HepG2 (cell line): ENCODE measurements around the gene CHPF. TPM values are rescaled to one million over a fixed set of nuclear protein-coding genes. Genes with fewer than 3 reads are reported as not detected.

Experiments
- AKNA ChIP-seq: sonication (generic); formaldehyde crosslinking; IDR thresholded peaks from 2 replicates; pipeline ENCODE4 v1.4.0; 2020; ENCODE audit warnings: missing genetic modification reagents, borderline replicate concordance
- ATF3 ChIP-seq: sonication (generic); formaldehyde crosslinking; IDR thresholded peaks from 2 replicates; pipeline ENCODE4 v1.4.0; 2020; ENCODE audit warnings: missing genetic modification reagents
- DR1 ChIP-seq: sonication (generic); formaldehyde crosslinking; IDR thresholded peaks from 2 replicates; pipeline ENCODE4 v1.8.0; 2021; ENCODE audit warnings: mild to moderate bottlenecking, missing genetic modification reagents, inconsistent platforms
- KIAA2018 ChIP-seq: sonication (generic); formaldehyde crosslinking; IDR thresholded peaks from 2 replicates; pipeline ENCODE4 v1.5.0; 2020; ENCODE audit warnings: mild to moderate bottlenecking, missing genetic modification reagents, borderline replicate concordance
- MAF1 ChIP-seq: sonication (generic); formaldehyde crosslinking; IDR thresholded peaks from 2 replicates; pipeline ENCODE4 v1.5.0; 2020; ENCODE audit warnings: missing genetic modification reagents, borderline replicate concordance
- MAX ChIP-seq: IDR thresholded peaks from 2 replicates; pipeline ENCODE4 v1.6.1; 2012; ENCODE audit warnings: inconsistent platforms
- MED1 ChIP-seq: sonication (generic); formaldehyde crosslinking; IDR thresholded peaks from 2 replicates; pipeline ENCODE4 v1.4.0; 2020; ENCODE audit warnings: missing genetic modification reagents
- TCF7L2 ChIP-seq: IDR thresholded peaks from 2 replicates; pipeline ENCODE4 v1.6.1; 2011; ENCODE audit warnings: mild to moderate bottlenecking, low read depth, low read length, moderate library complexity
- ZNF33A ChIP-seq: sonication (generic); formaldehyde crosslinking; IDR thresholded peaks from 2 replicates; pipeline ENCODE4 v1.5.1; 2020; ENCODE audit warnings: missing genetic modification reagents, mild to moderate bottlenecking, moderate library complexity, borderline replicate concordance
- ZNF510 ChIP-seq: sonication (generic); formaldehyde crosslinking; IDR thresholded peaks from 2 replicates; pipeline ENCODE4 v1.4.0; 2020; ENCODE audit warnings: low read depth, mild to moderate bottlenecking, missing genetic modification reagents
- ZNF549 ChIP-seq: sonication (generic); formaldehyde crosslinking; IDR thresholded peaks from 2 replicates; pipeline ENCODE4 v1.5.0; 2020; ENCODE audit warnings: missing genetic modification reagents
- ZNF790 ChIP-seq: sonication (generic); formaldehyde crosslinking; IDR thresholded peaks from 2 replicates; pipeline ENCODE4 v1.8.0; 2022; ENCODE audit warnings: missing genetic modification reagents, mild to moderate bottlenecking, borderline replicate concordance
- ZNF879 ChIP-seq: sonication (generic); formaldehyde crosslinking; IDR thresholded peaks from 2 replicates; pipeline ENCODE4 v1.8.1; 2023; ENCODE audit warnings: missing genetic modification reagents
- ZSCAN9 ChIP-seq: IDR thresholded peaks from 2 replicates; pipeline ENCODE4 v1.6.1; 2016; ENCODE audit warnings: borderline replicate concordance
- polyA plus RNA-seq, 8 experiments: library from polyadenylated mRNA; depleted of rRNA in 3 of 8; stranded (reverse) in 7 of 8; unstranded in 1 of 8; fragments of >200 nt; fragmentation: Illumina TruSeq in 4 of 8; extraction: Trizol in 4 of 8; gene quantifications; 2 replicates each; pipeline versions ENCODE4 v1.2.1 to v1.2.3, GENCODE V29; 2011 to 2016; ENCODE audit warnings: low read depth in 4 of 8, missing spikeins in 1 of 8, mixed read lengths in 1 of 8; ENCODE audit not compliant: insufficient read depth in 1 of 8
- total RNA-seq, 5 experiments: library from RNA; depleted of rRNA; stranded (reverse); fragments of >200 nt; fragmentation: Illumina TruSeq; extraction: Trizol; gene quantifications; 2 replicates each; pipeline ENCODE4 v1.2.3, GENCODE V29; 2016; ENCODE audit warnings: low read depth in 1 of 5

The CHPF gene
- total and polyA plus RNA-seq, 2 of the 13 experiments (the other 11 are each of a cell fraction or from before 2014, with no cell fraction given): 79.6 to 111 TPM

- TF ChIP-seq MAX (peak; percentile 95), MED1 (peak; percentile 99), ATF3 (CRISPR knock-in tag) (0 out of 2 replicates have a peak, but pooled peaks have one; percentile 9), ZSCAN9 (CRISPR knock-in tag) (peak; percentile 91; the same call in 1 of the 2 replicates), ZNF549 (no peak), ZNF33A (peak; percentile 89; the same call in 1 of the 2 replicates), AKNA (no peak), TCF7L2 (no peak), KIAA2018 (CRISPR knock-in tag) (0 out of 2 replicates have a peak, but pooled peaks have one; percentile 68), MAF1 (no peak), DR1 (CRISPR knock-in tag) (peak; percentile 83), ZNF879 (CRISPR knock-in tag) (no peak), ZNF790 (CRISPR knock-in tag) (peak; percentile 80; the same call in 1 of the 2 replicates), ZNF510 (no peak; the same call in 1 of the 2 replicates)
Measured at GRCh38 chr2:219576505-219577388, 33.1 kb upstream of the CHPF start (continued).
